ENCODE measurements around the gene ERC2. TPM values are rescaled to one million over a fixed set of nuclear protein-coding genes. Genes with fewer than 3 reads are reported as not detected.

ERC2 gene
- total RNA-seq, 1 donor from 2014 or later, result 0.35 TPM

DNA sequence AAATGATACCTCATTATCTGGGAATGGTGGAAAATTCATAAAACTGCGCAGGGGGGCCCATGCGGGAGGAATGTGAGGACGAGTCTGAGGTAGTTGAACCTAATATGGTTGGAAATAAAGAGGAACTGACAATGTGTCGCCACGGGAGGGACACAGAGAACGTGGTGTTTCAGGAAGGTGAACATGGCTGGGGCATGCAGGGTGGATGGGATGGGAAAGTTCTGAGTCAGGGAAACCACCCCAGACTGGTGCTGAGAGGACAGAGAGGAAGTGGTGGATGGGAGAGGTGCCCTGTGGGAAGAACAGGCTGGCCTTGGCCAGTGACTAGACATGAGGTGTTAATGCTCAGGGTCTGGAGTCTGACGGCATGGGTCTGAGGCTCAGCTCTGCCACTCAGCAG is 844.0 kb downstream of the ERC2 start:
- H3K4me1 Mint-ChIP-seq (ENCODE audit: unreplicated experiment), result peaks cover 24% of the 10 kb centered on the region
- DNase-seq (ENCODE audit: extremely low spot score, unreplicated experiment), result no peak
- TF ChIP-seq, protein P1, sequence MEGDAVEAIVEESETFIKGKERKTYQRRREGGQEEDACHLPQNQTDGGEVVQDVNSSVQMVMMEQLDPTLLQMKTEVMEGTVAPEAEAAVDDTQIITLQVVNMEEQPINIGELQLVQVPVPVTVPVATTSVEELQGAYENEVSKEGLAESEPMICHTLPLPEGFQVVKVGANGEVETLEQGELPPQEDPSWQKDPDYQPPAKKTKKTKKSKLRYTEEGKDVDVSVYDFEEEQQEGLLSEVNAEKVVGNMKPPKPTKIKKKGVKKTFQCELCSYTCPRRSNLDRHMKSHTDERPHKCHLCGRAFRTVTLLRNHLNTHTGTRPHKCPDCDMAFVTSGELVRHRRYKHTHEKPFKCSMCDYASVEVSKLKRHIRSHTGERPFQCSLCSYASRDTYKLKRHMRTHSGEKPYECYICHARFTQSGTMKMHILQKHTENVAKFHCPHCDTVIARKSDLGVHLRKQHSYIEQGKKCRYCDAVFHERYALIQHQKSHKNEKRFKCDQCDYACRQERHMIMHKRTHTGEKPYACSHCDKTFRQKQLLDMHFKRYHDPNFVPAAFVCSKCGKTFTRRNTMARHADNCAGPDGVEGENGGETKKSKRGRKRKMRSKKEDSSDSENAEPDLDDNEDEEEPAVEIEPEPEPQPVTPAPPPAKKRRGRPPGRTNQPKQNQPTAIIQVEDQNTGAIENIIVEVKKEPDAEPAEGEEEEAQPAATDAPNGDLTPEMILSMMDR (IDR thresholded peaks at IDR 0.05), result no peak
- no peaks in the 10 kb centered on the region for H3K9me3 Mint-ChIP-seq (ENCODE audit: unreplicated experiment)
- no peak overlapping the region for H3K4me3 Mint-ChIP-seq (ENCODE audit: unreplicated experiment)
- H3K27me3 Mint-ChIP-seq (ENCODE audit: unreplicated experiment), result no peaks in the 10 kb centered on the region
- H3K36me3 Mint-ChIP-seq (ENCODE audit: unreplicated experiment), result no peaks in the 10 kb centered on the region
- no peak overlapping the region for H3K27ac Mint-ChIP-seq (ENCODE audit: unreplicated experiment)

DNA sequence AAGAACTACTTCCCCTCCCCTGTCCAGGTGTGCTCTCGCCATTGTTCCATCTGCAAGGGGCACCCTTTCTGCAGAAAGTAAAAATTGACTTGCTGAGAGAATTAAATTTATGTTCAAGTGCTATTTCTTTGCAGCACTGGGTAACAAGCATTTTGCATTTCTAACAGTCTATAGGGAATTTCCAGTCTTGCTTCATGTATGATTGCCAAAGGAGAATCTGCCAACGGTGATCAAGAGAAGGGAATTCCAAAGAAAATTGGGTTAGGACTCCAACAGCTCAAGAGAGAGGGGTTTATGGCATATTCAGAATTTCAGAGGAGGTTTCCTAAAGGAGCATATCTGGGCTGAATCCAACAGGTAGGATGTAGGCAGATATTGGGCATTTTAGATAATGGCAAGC is 844.5 kb downstream of the ERC2 start:
- Mint-ChIP-seq H3K4me1 (ENCODE audit: unreplicated experiment) (peaks cover 24% of the 10 kb centered on the region), H3K4me3 (ENCODE audit: unreplicated experiment) (no peak overlapping the region), H3K27me3 (ENCODE audit: unreplicated experiment) (no peaks in the 10 kb centered on the region), H3K9me3 (ENCODE audit: unreplicated experiment) (no peaks in the 10 kb centered on the region), H3K36me3 (ENCODE audit: unreplicated experiment) (no peaks in the 10 kb centered on the region), H3K27ac (ENCODE audit: unreplicated experiment) (no peak overlapping the region)
- TF ChIP-seq, protein P1 (IDR thresholded peaks at IDR 0.05), result no peak
- DNase-seq (ENCODE audit: extremely low spot score, unreplicated experiment), result no peak

DNA sequence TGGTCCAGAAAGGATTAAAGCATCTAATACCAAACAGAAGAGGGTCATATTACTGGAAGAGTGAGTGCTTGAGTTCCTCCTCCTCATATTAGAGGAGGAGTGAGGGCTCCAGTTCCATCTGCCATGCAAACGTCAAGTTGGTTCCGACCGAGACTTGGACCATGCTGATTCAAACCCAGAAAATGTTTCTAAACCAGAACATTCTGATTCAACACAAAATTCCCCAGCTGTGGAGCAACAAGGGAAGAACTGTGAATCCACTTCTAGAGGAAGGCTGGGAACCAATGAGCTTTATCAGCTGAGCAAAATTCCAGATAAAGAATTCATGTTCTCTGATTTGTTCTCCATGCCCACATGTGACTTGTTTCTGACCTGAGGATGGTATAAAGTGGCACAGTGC is 845.5 kb downstream of the ERC2 start:
- Mint-ChIP-seq H3K4me3 (ENCODE audit: unreplicated experiment) (no peak overlapping the region), H3K36me3 (ENCODE audit: unreplicated experiment) (no peaks in the 10 kb centered on the region), H3K27me3 (ENCODE audit: unreplicated experiment) (no peaks in the 10 kb centered on the region), H3K4me1 (ENCODE audit: unreplicated experiment) (peaks cover 24% of the 10 kb centered on the region), H3K9me3 (ENCODE audit: unreplicated experiment) (no peaks in the 10 kb centered on the region), H3K27ac (ENCODE audit: unreplicated experiment) (no peak overlapping the region)
- TF ChIP-seq, protein P1 (IDR thresholded peaks at IDR 0.05), result no peak
- DNase-seq (ENCODE audit: extremely low spot score, unreplicated experiment), result no peak

DNA sequence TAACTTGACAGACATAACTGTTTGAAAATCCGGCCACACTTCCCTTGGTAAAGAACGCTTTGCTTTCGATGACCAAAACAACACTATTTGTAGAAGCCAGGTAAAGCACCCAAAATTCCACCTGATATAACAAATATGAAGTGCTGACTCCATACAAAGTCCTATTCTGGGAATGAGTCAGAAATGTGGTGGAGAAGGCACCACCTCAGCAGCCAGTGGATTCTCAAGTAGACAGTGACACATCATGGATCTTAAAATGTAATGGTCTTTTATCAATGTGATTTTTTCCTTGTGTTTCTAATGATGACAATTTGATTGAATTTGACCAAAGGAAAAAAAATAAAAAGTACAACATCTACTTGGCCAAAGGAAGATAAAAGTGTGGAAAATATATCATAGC is 846.2 kb downstream of the ERC2 start:
- Mint-ChIP-seq H3K36me3 (ENCODE audit: unreplicated experiment) (no peaks in the 10 kb centered on the region), H3K27me3 (ENCODE audit: unreplicated experiment) (no peaks in the 10 kb centered on the region), H3K4me3 (ENCODE audit: unreplicated experiment) (no peak overlapping the region), H3K4me1 (ENCODE audit: unreplicated experiment) (peaks cover 24% of the 10 kb centered on the region), H3K27ac (ENCODE audit: unreplicated experiment) (no peak overlapping the region), H3K9me3 (ENCODE audit: unreplicated experiment) (no peaks in the 10 kb centered on the region)
- DNase-seq (ENCODE audit: extremely low spot score, unreplicated experiment), result no peak
- TF ChIP-seq, protein P1 (IDR thresholded peaks at IDR 0.05), result no peak

DNA sequence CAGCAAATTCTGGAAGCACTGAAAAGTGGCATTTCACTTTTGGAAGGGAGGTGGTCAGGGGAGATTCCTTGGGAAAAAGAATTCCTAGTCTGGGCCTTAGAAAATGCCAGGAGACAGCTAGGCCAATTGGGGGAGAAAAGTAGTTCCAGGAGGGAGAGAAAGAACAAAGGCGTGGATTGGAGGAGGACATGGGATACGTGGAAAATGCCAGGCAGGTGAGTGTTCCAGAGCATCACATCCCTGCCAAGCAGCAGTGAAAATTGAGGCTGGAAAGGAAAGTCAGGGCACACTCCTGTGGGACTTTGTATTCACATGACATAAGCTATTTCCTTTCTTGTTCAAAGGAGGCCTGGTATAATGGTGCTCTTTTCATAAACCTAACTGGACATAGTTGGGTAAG is 846.6 kb downstream of the ERC2 start:
- TF ChIP-seq, protein P1 (IDR thresholded peaks at IDR 0.05), result no peak
- no peaks in the 10 kb centered on the region for H3K27me3 Mint-ChIP-seq (ENCODE audit: unreplicated experiment)
- no peaks in the 10 kb centered on the region for H3K36me3 Mint-ChIP-seq (ENCODE audit: unreplicated experiment)
- peaks cover 24% of the 10 kb centered on the region for H3K4me1 Mint-ChIP-seq (ENCODE audit: unreplicated experiment)
- H3K9me3 Mint-ChIP-seq (ENCODE audit: unreplicated experiment), result no peaks in the 10 kb centered on the region
- H3K27ac Mint-ChIP-seq (ENCODE audit: unreplicated experiment), result no peak overlapping the region
- no peak overlapping the region for H3K4me3 Mint-ChIP-seq (ENCODE audit: unreplicated experiment)
- DNase-seq (ENCODE audit: extremely low spot score, unreplicated experiment), result no peak
